Natural killer cell (primary cell): ENCODE data around the gene PHYH. TPM values are rescaled to one million over a fixed set of nuclear protein-coding genes. Genes with fewer than 3 reads are reported as not detected.
"Not testable (repeated sequence)": the region's sequence is repeated elsewhere in the genome, so short reads cannot be mapped to it uniquely, and the experiment has no call there.

Source experiments
- ATAC-seq, 3 donors: fragments of 150-1000 bp in 2 of 3; fragments of 200-7000 bp in 1 of 3; cut with Tn5 transposase; 1 replicate in 1 of 3; 2 replicates in 2 of 3; pipeline ENCODE4 v1.10.0; 2021; ENCODE audit warnings: mild to moderate bottlenecking in 2 of 3, moderate library complexity in 2 of 3
- DNase-seq, 2 donors: peaks; one replicate each; pipeline versions ENCODE4 v3.0.0 to v3.0.0-alpha.2; 2013 to 2021; ENCODE audit warnings: mixed read lengths in 1 of 2
- H3K27ac ChIP-seq: one replicate; pipeline ENCODE4 v1.5.1; 2013; ENCODE audit warnings: mild to moderate bottlenecking, low read length
- H3K27me3 ChIP-seq: one replicate; pipeline ENCODE4 v1.6.1; 2013; ENCODE audit warnings: low read length; ENCODE audit not compliant: control insufficient read depth, insufficient read depth
- H3K36me3 ChIP-seq: one replicate; pipeline ENCODE4 v1.6.1; 2013; ENCODE audit warnings: low read length; ENCODE audit not compliant: control insufficient read depth, insufficient read depth
- H3K4me1 ChIP-seq: one replicate; pipeline ENCODE4 v1.6.1; 2013; ENCODE audit warnings: low read length; ENCODE audit not compliant: control insufficient read depth, insufficient read depth
- H3K4me3 ChIP-seq: one replicate; pipeline ENCODE4 v1.5.1; 2013; ENCODE audit warnings: low read length
- H3K9me3 ChIP-seq: one replicate; pipeline ENCODE4 v1.6.1; 2013; ENCODE audit warnings: low read length; ENCODE audit not compliant: control insufficient read depth, insufficient read depth
- H3K27ac Mint-ChIP-seq, 2 donors: one replicate each; pipeline ENCODE4 v1.8.0; 2022; ENCODE audit warnings: mild to moderate bottlenecking in 2 of 2, mixed read lengths in 2 of 2, moderate library complexity in 1 of 2
- H3K27me3 Mint-ChIP-seq, 2 donors: one replicate each; pipeline ENCODE4 v1.8.0; 2022; ENCODE audit warnings: low read depth in 2 of 2, mixed read lengths in 2 of 2
- H3K36me3 Mint-ChIP-seq: one replicate; pipeline ENCODE4 v1.8.0; 2022; ENCODE audit warnings: mixed read lengths
- H3K4me1 Mint-ChIP-seq, 2 donors: one replicate each; pipeline ENCODE4 v1.8.0; 2022; ENCODE audit warnings: mixed read lengths in 2 of 2
- H3K4me3 Mint-ChIP-seq: one replicate; pipeline ENCODE4 v1.8.0; 2022; ENCODE audit warnings: mild to moderate bottlenecking, moderate library complexity, mixed read lengths
- H3K9me3 Mint-ChIP-seq, 2 donors: one replicate each; pipeline ENCODE4 v1.8.0; 2022; ENCODE audit warnings: mixed read lengths in 2 of 2
- WGBS: methylation state at CpG from one replicate; pipeline ENCODE4 v1.1.7; 2013; ENCODE audit warnings: missing lambda C conversion rate; ENCODE audit not compliant: insufficient coverage; 5-methylcytosine and 5-hydroxymethylcytosine counted together
- intact Hi-C: fragments of 100-400 bp; cut with micrococcal nuclease; formaldehyde crosslinking; loops from one replicate; pipeline ENCODE4 v1.14.2; 2022
- total RNA-seq, 4 donors: library from RNA; stranded (reverse); fragments of 120-200 nt in 1 of 4; gene quantifications; one replicate each; pipeline versions ENCODE4 v1.2.3 to v1.2.4, GENCODE V29; 2013 to 2022
- TF ChIP-seq, protein P1 (sequence below): fragments of 200-600 bp; IDR thresholded peaks from one replicate; pipeline ENCODE4 v1.8.0; 2022; ENCODE audit warnings: antibody characterized with exemption

The PHYH gene
- total RNA-seq, 3 donors from 2014 or later (not counting 1 experiment from before 2014, with no cell fraction given): 6.9 to 7.3 (median 7.2) TPM

DNA sequence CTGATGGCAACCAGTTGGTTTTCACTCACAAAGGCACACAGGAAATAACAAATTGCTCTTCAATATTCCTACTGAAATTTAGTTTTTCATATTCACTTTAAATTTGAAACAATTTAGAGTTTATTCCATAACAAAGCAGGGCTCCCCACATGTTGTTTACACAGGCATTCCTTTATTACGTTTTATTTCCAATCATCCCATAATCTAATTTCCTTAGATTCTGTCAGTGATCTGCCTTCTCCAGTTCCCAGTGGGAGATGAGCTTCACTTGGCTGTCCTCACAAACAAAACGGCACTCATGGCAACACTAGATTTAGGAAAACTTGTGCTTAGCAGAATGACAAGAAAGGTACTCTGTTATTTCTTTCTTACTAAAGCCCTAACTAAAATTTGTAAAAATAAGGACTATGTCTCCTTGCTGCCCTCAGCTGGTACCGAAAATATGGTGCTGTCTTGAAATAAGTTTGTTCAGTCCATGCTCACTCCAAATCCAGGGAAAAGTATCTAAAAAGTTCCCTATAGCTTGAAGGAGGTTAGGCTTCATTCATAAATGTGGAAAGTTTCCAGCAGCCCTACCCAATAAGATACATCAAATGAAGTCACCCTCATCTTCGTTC is 23.0 kb downstream of the PHYH start:
- WGBS: 92% methylated on average over 3 of the region's 4 CpGs
- H3K4me3 Mint-ChIP-seq: no peak overlapping the region
- no peaks in the 10 kb centered on the region for H3K36me3 Mint-ChIP-seq
- no peak overlapping the region for H3K27ac Mint-ChIP-seq
- intact Hi-C loops: no loop called here
- H3K27me3 Mint-ChIP-seq: no peaks in the 10 kb centered on the region
- no peaks in the 10 kb centered on the region for H3K27me3 ChIP-seq
- H3K9me3 ChIP-seq: no peaks in the 10 kb centered on the region
- no peaks in the 10 kb centered on the region for H3K36me3 ChIP-seq
- H3K4me3 ChIP-seq: no peak overlapping the region
- no peaks in the 10 kb centered on the region for H3K4me1 ChIP-seq
- no peak overlapping the region for H3K27ac ChIP-seq
- H3K4me1 Mint-ChIP-seq: no peaks in the 10 kb centered on the region
- no peak for ATAC-seq
- TF ChIP-seq, protein P1, sequence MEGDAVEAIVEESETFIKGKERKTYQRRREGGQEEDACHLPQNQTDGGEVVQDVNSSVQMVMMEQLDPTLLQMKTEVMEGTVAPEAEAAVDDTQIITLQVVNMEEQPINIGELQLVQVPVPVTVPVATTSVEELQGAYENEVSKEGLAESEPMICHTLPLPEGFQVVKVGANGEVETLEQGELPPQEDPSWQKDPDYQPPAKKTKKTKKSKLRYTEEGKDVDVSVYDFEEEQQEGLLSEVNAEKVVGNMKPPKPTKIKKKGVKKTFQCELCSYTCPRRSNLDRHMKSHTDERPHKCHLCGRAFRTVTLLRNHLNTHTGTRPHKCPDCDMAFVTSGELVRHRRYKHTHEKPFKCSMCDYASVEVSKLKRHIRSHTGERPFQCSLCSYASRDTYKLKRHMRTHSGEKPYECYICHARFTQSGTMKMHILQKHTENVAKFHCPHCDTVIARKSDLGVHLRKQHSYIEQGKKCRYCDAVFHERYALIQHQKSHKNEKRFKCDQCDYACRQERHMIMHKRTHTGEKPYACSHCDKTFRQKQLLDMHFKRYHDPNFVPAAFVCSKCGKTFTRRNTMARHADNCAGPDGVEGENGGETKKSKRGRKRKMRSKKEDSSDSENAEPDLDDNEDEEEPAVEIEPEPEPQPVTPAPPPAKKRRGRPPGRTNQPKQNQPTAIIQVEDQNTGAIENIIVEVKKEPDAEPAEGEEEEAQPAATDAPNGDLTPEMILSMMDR: no peak
- DNase-seq: no peak
- H3K9me3 Mint-ChIP-seq: no peaks in the 10 kb centered on the region

DNA sequence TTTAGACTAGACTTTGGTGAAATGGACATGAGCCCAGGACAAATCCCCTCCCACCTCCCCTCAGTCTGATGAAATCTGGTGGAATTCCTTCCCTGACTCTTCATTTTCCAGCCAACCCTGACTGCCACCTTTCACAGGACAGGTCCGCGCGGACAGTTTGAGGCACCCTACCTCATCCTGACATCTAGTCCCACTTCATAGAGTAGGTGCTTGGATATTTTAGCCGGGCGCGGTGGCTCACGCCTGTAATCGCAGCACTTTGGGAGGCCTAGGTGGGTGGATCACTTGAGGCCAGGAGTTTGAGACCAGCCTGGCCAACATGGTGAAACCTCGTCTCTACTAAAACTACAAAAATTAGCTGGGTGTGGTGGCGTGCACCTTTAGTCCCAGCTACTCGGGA is 23.7 kb downstream of the PHYH start:
- H3K4me3 Mint-ChIP-seq, H3K36me3 Mint-ChIP-seq, H3K27me3 Mint-ChIP-seq, H3K27ac Mint-ChIP-seq, ATAC-seq, H3K4me3 ChIP-seq, H3K36me3 ChIP-seq, H3K27ac ChIP-seq, H3K4me1 Mint-ChIP-seq, intact Hi-C loops, H3K27me3 ChIP-seq, DNase-seq, H3K9me3 ChIP-seq, H3K9me3 Mint-ChIP-seq, H3K4me1 ChIP-seq: not testable (repeated sequence)
- WGBS: 98% methylated on average over 11 of the region's 11 CpGs

DNA sequence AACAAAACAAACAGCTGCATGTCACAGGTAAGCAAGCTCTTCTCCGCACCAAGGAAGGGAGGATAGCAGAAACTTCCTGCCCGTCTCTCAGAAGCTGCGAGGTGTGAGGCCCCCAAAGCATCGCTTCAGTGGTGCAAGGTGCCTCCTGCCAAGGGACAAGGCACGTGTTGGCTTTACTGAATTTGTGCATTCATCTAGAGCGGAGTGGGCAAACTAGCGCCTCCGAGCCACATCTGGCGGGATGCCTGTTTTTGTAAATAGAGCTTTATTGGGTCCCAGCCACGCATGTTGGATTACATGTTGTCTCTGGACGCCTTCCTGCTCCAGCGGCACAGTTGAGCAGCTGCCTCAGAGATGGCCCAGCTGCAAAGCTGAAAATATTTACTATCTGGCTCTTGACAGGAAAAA is 27.7 kb downstream of the PHYH start:
- no peaks in the 10 kb centered on the region for H3K9me3 ChIP-seq
- H3K27me3 ChIP-seq: no peaks in the 10 kb centered on the region
- H3K4me1 Mint-ChIP-seq: peaks cover 0 to 5% of the 10 kb centered on the region in 2 donors
- no peak overlapping the region for H3K27ac ChIP-seq
- TF ChIP-seq, protein P1: no peak
- H3K4me3 ChIP-seq: no peak overlapping the region
- H3K9me3 Mint-ChIP-seq: no peaks in the 10 kb centered on the region
- no peak for DNase-seq
- H3K27me3 Mint-ChIP-seq: no peaks in the 10 kb centered on the region
- H3K36me3 Mint-ChIP-seq: no peaks in the 10 kb centered on the region
- WGBS: 89% methylated on average over 12 of the region's 12 CpGs
- H3K4me3 Mint-ChIP-seq: no peak overlapping the region
- no peaks in the 10 kb centered on the region for H3K36me3 ChIP-seq
- intact Hi-C loops: no loop called here
- no peaks in the 10 kb centered on the region for H3K4me1 ChIP-seq
- H3K27ac Mint-ChIP-seq: no peak overlapping the region
- ATAC-seq: no peak

DNA sequence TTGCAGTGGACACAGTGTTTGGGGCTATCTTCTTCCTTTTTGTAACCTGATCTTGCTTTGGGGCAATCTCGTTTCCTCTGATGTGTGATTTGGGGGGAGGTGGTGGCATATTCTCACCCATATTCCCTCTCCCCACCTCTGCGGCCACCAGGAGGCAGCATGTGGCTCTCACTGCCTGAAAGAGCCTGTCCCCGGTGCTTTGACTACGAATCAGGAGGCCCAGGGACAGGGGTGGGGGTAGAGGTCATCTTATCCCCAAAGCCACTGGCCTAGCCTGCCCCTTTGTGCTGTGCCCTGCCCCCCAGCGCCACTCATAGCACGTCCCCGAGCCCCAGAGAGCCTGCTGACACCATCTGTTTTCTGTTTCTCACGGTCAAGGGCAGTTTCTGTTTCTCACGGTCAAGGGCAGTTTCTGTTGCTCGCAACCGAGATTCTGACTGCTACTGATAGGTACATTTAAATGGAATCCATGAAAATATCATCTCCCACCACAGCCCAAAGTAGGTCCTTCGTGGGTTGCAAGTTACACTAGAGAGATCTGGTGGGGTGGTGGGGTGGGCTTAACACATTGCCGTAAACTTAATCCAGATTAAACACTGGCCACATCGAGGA is 28.2 kb downstream of the PHYH start:
- Mint-ChIP-seq H3K27ac (peak overlapping the region in 1 of 2 donors; percentile 29), H3K9me3 (no peaks in the 10 kb centered on the region), H3K4me1 (peaks cover 0 to 5% of the 10 kb centered on the region in 2 donors), H3K27me3 (no peaks in the 10 kb centered on the region), H3K4me3 (no peak overlapping the region), H3K36me3 (no peaks in the 10 kb centered on the region)
- intact Hi-C loops: loop anchor here (1.0 kb wide), 1 partner anchor 31 kb away; no protein-coding TSS in a partner anchor
- Histone ChIP-seq H3K36me3 (no peaks in the 10 kb centered on the region), H3K4me1 (no peaks in the 10 kb centered on the region), H3K4me3 (no peak overlapping the region), H3K9me3 (no peaks in the 10 kb centered on the region), H3K27ac (no peak overlapping the region), H3K27me3 (no peaks in the 10 kb centered on the region)
- DNase-seq (peak; percentile 20 to 73), ATAC-seq (peak; percentile 51 to 75 (median 68))
- TF ChIP-seq, protein P1: no peak
- WGBS: 63% methylated on average over 9 of the region's 14 CpGs
